Endothelial cell of umbilical vein (primary cell): ENCODE results near the gene CLEC4M. TPM values are rescaled to one million over a fixed set of nuclear protein-coding genes. Genes with fewer than 3 reads are reported as not detected.

Experiments
- BruUV-seq: library from RNA; stranded (reverse); fragments of 400-500 nt; replicated peaks from 2 replicates; lab custom pipeline; 2021; lab: Mats Ljungman, UMichigan
- CTCF ChIA-PET: fragments of 300-600, 350-600 bp; sonication (Branson Sonifier 250); formaldehyde crosslinking; loops from one replicate; lab custom pipeline; 2021; ENCODE audit warnings: antibody characterized with exemption, inconsistent platforms; lab: Charles Lee
- POLR2A ChIA-PET: fragments of 300-600, 350-600 bp; sonication (Branson Sonifier 250); formaldehyde crosslinking; loops from one replicate; lab custom pipeline; 2021; ENCODE audit warnings: antibody characterized with exemption, inconsistent platforms; lab: Charles Lee
- DNase-seq: peaks from one replicate; pipeline ENCODE4 v3.0.0-alpha.2; 2011; ENCODE audit warnings: low read depth, low spot score
- FAIRE-seq: peaks from 2 replicates; lab custom pipeline; 2011; peaks lifted over from hg19 to GRCh38; lab: Jason Lieb, UNC
- H2AFZ ChIP-seq: 2 replicates; pipeline ENCODE4 v1.6.0; 2012; ENCODE audit warnings: low read depth, low read length, control low read depth, inconsistent platforms
- H3K27ac ChIP-seq: 2 replicates; pipeline ENCODE4 v1.5.1; 2011; ENCODE audit warnings: low read depth, mild to moderate bottlenecking, control low read depth, low read length, moderate library complexity; ENCODE audit not compliant: insufficient read depth
- H3K27me3 ChIP-seq, 2 experiments: 2 replicates each; pipeline versions ENCODE4 v1.6.0 to v1.6.1; 2011; ENCODE audit warnings: low read length in 2 of 2, mixed read lengths in 1 of 2; ENCODE audit not compliant: control insufficient read depth in 2 of 2, insufficient read depth in 2 of 2
- H3K36me3 ChIP-seq, 2 experiments: 2 replicates in 1 of 2; 3 replicates in 1 of 2; pipeline ENCODE4 v1.5.1; 2011; ENCODE audit warnings: low read length in 2 of 2, mild to moderate bottlenecking in 1 of 2, moderate library complexity in 1 of 2; ENCODE audit not compliant: control insufficient read depth in 2 of 2, insufficient read depth in 2 of 2; ENCODE audit errors: extremely low read depth in 1 of 2
- H3K4me1 ChIP-seq: 3 replicates; pipeline ENCODE4 v1.5.1; 2011; ENCODE audit warnings: mild to moderate bottlenecking, low read length; ENCODE audit not compliant: control insufficient read depth, insufficient read depth; ENCODE audit errors: extremely low read depth
- H3K4me2 ChIP-seq: 2 replicates; pipeline ENCODE4 v1.6.1; 2011; ENCODE audit warnings: low read length, control low read depth, mixed read lengths; ENCODE audit not compliant: insufficient read depth
- H3K4me3 ChIP-seq, 3 experiments: fragments of 200-600 bp in 1 of 3; sonication (generic), shearing (Covaris generic) in 1 of 3; replicated peaks in 1 of 3; 2 replicates each; pipeline ENCODE4 v1.5.1; 2011 to 2016; ENCODE audit warnings: control low read depth in 3 of 3, low read length in 3 of 3, mild to moderate bottlenecking in 2 of 3, inconsistent platforms in 1 of 3, low read depth in 1 of 3, moderate library complexity in 1 of 3; ENCODE audit not compliant: insufficient read depth in 1 of 3
- H3K79me2 ChIP-seq: 2 replicates; pipeline ENCODE4 v1.6.0; 2012; ENCODE audit warnings: low read length, inconsistent platforms; ENCODE audit not compliant: control insufficient read depth, insufficient read depth
- H3K9ac ChIP-seq: replicated peaks from 2 replicates; pipeline ENCODE3; 2011; ENCODE audit warnings: low read length, control low read depth; ENCODE audit not compliant: insufficient read depth; ENCODE audit errors: extremely low read depth
- H3K9me1 ChIP-seq: replicated peaks from 3 replicates; pipeline ENCODE4 v1.6.0; 2011; ENCODE audit warnings: mild to moderate bottlenecking, low read length; ENCODE audit not compliant: control insufficient read depth, insufficient read depth; ENCODE audit errors: extremely low read depth
- H3K9me3 ChIP-seq: replicated peaks from 2 replicates; pipeline ENCODE4 v1.5.1; 2012; ENCODE audit warnings: low read length, inconsistent platforms; ENCODE audit not compliant: control insufficient read depth, insufficient read depth
- H4K20me1 ChIP-seq: replicated peaks from 2 replicates; pipeline ENCODE3; 2011; ENCODE audit warnings: mild to moderate bottlenecking, low read length; ENCODE audit not compliant: control insufficient read depth, insufficient read depth; ENCODE audit errors: extremely low read depth
- CTCF ChIP-seq, 2 donors: IDR thresholded peaks; 1 replicate in 1 of 2; 2 replicates in 1 of 2; pipeline ENCODE4 v1.5.1; 2011; ENCODE audit warnings: low read length in 2 of 2, mild to moderate bottlenecking in 2 of 2, moderate library complexity in 2 of 2, control low read depth in 1 of 2, inconsistent platforms in 1 of 2, low read depth in 1 of 2; ENCODE audit not compliant: insufficient read depth in 1 of 2; ENCODE audit errors: extremely low read depth in 1 of 2
- EZH2 ChIP-seq: IDR thresholded peaks from 2 replicates; pipeline ENCODE4 v1.6.1; 2012; ENCODE audit warnings: borderline replicate concordance, low read depth, mild to moderate bottlenecking, moderate library complexity, low read length, inconsistent platforms; ENCODE audit not compliant: severe bottlenecking
- FOS ChIP-seq: IDR thresholded peaks from 2 replicates; pipeline ENCODE4 v1.6.1; 2011; ENCODE audit warnings: mild to moderate bottlenecking, low read length, moderate library complexity, borderline replicate concordance; ENCODE audit not compliant: insufficient read depth
- JUN ChIP-seq: IDR thresholded peaks from 2 replicates; pipeline ENCODE4 v1.6.1; 2011; ENCODE audit warnings: borderline replicate concordance, low read depth; ENCODE audit not compliant: insufficient read length, insufficient read depth
- MAX ChIP-seq: IDR thresholded peaks from 2 replicates; pipeline ENCODE4 v1.6.1; 2011; ENCODE audit not compliant: insufficient read depth, insufficient read length
- MYC ChIP-seq: IDR thresholded peaks from one replicate; pipeline ENCODE4 v1.6.1; 2011; ENCODE audit warnings: mild to moderate bottlenecking, low read depth, low read length
- POLR2AphosphoS5 ChIP-seq: IDR thresholded peaks from 2 replicates; pipeline ENCODE4 v1.6.1; 2012; ENCODE audit warnings: low read depth, mild to moderate bottlenecking, control low read depth, low read length, moderate library complexity; ENCODE audit not compliant: insufficient read depth
- dilution Hi-C: fragments of 300-500 bp; cut with MboI; formaldehyde crosslinking; loops from one replicate; pipeline ENCODE4 v1.15.0; 2019; ENCODE audit warnings: low sequenced_read_pairs; ENCODE audit not compliant: extremely low pct_ligation_motif_present
- intact Hi-C: fragments of 100-400 bp; cut with micrococcal nuclease; formaldehyde crosslinking; loops from one replicate; pipeline ENCODE4 v1.10.0; 2022
- polyA plus RNA-seq, 4 experiments: library from polyadenylated mRNA; depleted of rRNA in 3 of 4; stranded (reverse) in 3 of 4; unstranded in 1 of 4; fragments of >200 nt; gene quantifications; 2 replicates each; pipeline versions ENCODE4 v1.2.1 to v1.2.3, GENCODE V29; 2011 to 2012; ENCODE audit warnings: missing spikeins in 1 of 4
- total RNA-seq: library from RNA; stranded (reverse); gene quantifications from 2 replicates; pipeline ENCODE4 v1.2.3, GENCODE V29; 2021

Gene CLEC4M
- total and polyA plus RNA-seq, 2 donors (not counting 3 experiments of a cell fraction or from before 2014, with no cell fraction given): 0.46 to 1.0 TPM

GRCh38 chr19:7759156-7759555 lies 3.9 kb upstream of the CLEC4M start:
- H3K9me1 ChIP-seq: no peaks in the 10 kb centered on the region
- BruUV-seq: no TSS peak
- DNase-seq (no peak), FAIRE-seq (no peak)
- intact Hi-C loops (no loop called here), dilution Hi-C loops (no loop called here)
- no peaks in the 10 kb centered on the region for H3K27me3 ChIP-seq
- H3K9me3 ChIP-seq: no peaks in the 10 kb centered on the region
- no peaks in the 10 kb centered on the region for H4K20me1 ChIP-seq
- no peak overlapping the region for H2AFZ ChIP-seq
- no peaks in the 10 kb centered on the region for H3K36me3 ChIP-seq
- no peaks in the 10 kb centered on the region for H3K4me1 ChIP-seq
- CTCF ChIA-PET: no interaction called here
- H3K9ac ChIP-seq: no peak overlapping the region
- H3K79me2 ChIP-seq: no peaks in the 10 kb centered on the region
- H3K4me2 ChIP-seq: no peak overlapping the region
- no peak overlapping the region for H3K27ac ChIP-seq
- no peak for TF ChIP-seq CTCF (IDR thresholded peaks at IDR 0.05; ENCODE audit: extremely low read depth in 1 of 2, insufficient read depth in 1 of 2, low read depth in 1 of 2, low read length in 2 of 2)
- TF ChIP-seq POLR2AphosphoS5: no peak
- no peak for TF ChIP-seq MAX
- TF ChIP-seq JUN: no peak
- TF ChIP-seq FOS: no peak
- no peak for TF ChIP-seq EZH2
- no peak for TF ChIP-seq MYC
- POLR2A ChIA-PET: no interaction called here
- H3K4me3 ChIP-seq: no peak overlapping the region
